Measurements from ENCODE around the gene C9.

C9 gene

GRCh38 chr5:39363217-39363616 lies 1.1 kb downstream of the C9 start:
- TF ChIP-seq, protein P1, sequence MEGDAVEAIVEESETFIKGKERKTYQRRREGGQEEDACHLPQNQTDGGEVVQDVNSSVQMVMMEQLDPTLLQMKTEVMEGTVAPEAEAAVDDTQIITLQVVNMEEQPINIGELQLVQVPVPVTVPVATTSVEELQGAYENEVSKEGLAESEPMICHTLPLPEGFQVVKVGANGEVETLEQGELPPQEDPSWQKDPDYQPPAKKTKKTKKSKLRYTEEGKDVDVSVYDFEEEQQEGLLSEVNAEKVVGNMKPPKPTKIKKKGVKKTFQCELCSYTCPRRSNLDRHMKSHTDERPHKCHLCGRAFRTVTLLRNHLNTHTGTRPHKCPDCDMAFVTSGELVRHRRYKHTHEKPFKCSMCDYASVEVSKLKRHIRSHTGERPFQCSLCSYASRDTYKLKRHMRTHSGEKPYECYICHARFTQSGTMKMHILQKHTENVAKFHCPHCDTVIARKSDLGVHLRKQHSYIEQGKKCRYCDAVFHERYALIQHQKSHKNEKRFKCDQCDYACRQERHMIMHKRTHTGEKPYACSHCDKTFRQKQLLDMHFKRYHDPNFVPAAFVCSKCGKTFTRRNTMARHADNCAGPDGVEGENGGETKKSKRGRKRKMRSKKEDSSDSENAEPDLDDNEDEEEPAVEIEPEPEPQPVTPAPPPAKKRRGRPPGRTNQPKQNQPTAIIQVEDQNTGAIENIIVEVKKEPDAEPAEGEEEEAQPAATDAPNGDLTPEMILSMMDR (IDR thresholded peaks at IDR 0.05): no peak
- Histone ChIP-seq H3K27ac (no peak overlapping the region), H3K4me3 (no peak overlapping the region)
- no peak for DNase-seq (ENCODE audit: low spot score)

DNA sequence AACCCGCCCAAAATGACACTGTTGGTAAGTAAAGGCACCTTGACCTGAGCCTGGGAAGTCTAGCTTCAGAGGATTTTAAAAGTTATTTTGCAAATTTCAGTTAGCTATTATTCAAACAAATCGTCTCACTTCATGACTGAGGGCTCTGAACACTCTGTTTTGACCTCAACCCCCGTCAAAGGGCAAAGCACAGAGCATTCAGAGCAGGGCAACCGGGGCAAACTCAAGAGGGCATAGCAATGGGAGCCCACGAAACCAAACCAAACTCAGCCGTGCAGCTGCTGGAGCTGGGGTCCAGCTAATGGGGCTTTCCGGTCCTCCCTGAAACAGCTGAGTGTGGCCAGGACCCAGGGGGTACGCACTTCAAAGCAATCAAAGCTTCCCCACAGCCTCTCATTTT lies 1.6 kb downstream of the C9 start:
- TF ChIP-seq, protein P1 (IDR thresholded peaks at IDR 0.05): no peak
- no peak overlapping the region for H3K27ac ChIP-seq
- no peak overlapping the region for H3K4me3 ChIP-seq
- no peak for DNase-seq (ENCODE audit: low spot score)

- TF ChIP-seq, protein P1 (IDR thresholded peaks at IDR 0.05): no peak
- no peak overlapping the region for H3K27ac ChIP-seq
Measured at GRCh38 chr5:39361306-39361705, 3.0 kb downstream of the C9 start.

DNA sequence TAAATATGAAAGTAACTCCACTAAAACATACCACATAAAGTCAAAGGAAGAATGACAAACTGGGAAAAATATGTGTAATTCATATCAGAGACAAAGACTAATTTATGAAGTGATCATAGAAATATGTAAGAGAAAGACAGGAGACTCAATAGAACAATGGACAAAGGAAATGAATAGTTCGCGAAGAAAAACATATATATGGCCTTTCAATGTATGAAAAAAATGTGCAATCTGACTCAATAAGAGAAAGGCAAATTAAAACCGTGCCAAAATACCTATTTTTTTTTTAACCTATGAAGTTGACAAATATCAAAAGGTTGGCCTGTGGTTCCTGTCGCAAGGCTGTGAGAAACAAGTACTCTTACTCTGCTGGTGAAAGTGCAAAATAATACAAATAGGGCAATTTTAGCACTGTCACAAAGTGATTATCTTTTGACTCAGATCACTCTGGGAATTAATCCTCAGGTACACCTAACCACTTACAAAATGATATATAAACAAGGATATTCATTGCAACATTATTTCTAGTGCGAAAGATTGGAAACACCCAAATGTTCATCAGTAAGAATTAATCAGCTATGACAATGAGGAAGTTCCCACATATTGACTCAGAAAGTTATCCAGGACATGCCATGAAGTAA lies 3.7 kb downstream of the C9 start:
- TF ChIP-seq, protein P1 (IDR thresholded peaks at IDR 0.05): no peak
- DNase-seq (ENCODE audit: low spot score): no peak
- Histone ChIP-seq H3K4me3 (no peak overlapping the region), H3K27ac (no peak overlapping the region)

More at GRCh38 chr5:39361306-39361705, 3.0 kb downstream of the C9 start:
- H3K4me3 ChIP-seq: no peak overlapping the region
- DNase-seq (ENCODE audit: low spot score): no peak

- Histone ChIP-seq H3K27ac (no peak overlapping the region), H3K4me3 (no peak overlapping the region)
- TF ChIP-seq, protein P1 (IDR thresholded peaks at IDR 0.05): no peak
- DNase-seq (ENCODE audit: low spot score): no peak
Measured at GRCh38 chr5:39356263-39356662, 8.0 kb downstream of the C9 start.

GRCh38 chr5:39355324-39355723 lies 9.0 kb downstream of the C9 start:
- no peak overlapping the region for H3K4me3 ChIP-seq
- no peak for DNase-seq (ENCODE audit: low spot score)
- H3K27ac ChIP-seq: no peak overlapping the region
- TF ChIP-seq, protein P1 (IDR thresholded peaks at IDR 0.05): no peak

- TF ChIP-seq, protein P1 (IDR thresholded peaks at IDR 0.05): no peak
- no peak overlapping the region for H3K27ac ChIP-seq
Measured at GRCh38 chr5:39353717-39354399, 10.4 kb downstream of the C9 start.

More at GRCh38 chr5:39353717-39354399, 10.4 kb downstream of the C9 start:
- DNase-seq (ENCODE audit: low spot score): no peak
- H3K4me3 ChIP-seq: no peak overlapping the region
